SK-N-MC (cell line): ENCODE results near the gene AGAP1.

ENCODE experiments used
- EZH2 ChIP-seq: fragments of 200-600 bp; sonication (generic); IDR thresholded peaks from one replicate; pipeline ENCODE4 v1.6.1; 2017; ENCODE audit warnings: antibody characterized with exemption
- FOXP2 ChIP-seq: optimal IDR thresholded peaks from 2 replicates; pipeline ENCODE3; 2011; ENCODE audit warnings: mild to moderate bottlenecking, moderate library complexity; ENCODE audit not compliant: insufficient read depth; ENCODE audit errors: extremely low read length, control extremely low read depth

GRCh38 chr2:235960011-235960715 lies 466.3 kb downstream of the AGAP1 start:
- TF ChIP-seq EZH2 (no peak), FOXP2 (no peak)
